ENCODE measurements around the gene DNAJC17.

DNA sequence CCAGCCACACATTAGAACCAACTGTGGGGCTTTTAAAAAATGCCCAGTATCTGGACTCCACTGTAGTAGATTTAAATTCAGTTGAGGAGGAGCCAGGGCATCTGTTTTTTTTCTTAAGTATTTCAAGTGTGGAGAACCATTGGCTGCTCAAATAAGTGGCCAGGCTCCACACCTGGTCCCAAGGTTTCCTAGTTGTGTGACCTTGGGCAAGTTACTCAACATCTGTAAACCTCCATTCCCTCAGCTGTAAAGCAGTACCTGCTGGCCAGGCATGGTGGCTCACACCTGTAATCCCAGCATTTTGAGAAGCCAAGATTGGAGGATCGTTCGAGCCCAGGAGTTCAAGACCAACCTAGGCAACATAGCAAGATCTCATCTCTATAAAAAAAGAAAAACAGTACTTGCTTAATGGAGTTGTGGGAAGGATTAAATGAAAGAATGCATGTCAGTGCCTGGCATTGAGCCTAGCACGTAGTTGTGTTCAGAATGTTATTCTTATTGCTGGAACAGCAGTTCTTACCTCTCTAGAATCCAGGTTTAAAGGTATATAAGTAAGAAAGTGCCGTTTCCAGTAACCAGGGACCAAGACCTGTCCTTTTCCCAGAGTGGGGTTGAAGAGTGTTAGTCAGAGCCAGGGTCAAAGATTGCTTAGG lies 19.3 kb upstream of the DNAJC17 start:
- TF ChIP-seq, protein P1, sequence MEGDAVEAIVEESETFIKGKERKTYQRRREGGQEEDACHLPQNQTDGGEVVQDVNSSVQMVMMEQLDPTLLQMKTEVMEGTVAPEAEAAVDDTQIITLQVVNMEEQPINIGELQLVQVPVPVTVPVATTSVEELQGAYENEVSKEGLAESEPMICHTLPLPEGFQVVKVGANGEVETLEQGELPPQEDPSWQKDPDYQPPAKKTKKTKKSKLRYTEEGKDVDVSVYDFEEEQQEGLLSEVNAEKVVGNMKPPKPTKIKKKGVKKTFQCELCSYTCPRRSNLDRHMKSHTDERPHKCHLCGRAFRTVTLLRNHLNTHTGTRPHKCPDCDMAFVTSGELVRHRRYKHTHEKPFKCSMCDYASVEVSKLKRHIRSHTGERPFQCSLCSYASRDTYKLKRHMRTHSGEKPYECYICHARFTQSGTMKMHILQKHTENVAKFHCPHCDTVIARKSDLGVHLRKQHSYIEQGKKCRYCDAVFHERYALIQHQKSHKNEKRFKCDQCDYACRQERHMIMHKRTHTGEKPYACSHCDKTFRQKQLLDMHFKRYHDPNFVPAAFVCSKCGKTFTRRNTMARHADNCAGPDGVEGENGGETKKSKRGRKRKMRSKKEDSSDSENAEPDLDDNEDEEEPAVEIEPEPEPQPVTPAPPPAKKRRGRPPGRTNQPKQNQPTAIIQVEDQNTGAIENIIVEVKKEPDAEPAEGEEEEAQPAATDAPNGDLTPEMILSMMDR (conservative IDR thresholded peaks at IDR 0.05; ENCODE audit: low read length), result no peak
- TF ChIP-seq EZH2phosphoT487 (IDR thresholded peaks at IDR 0.05; ENCODE audit: borderline replicate concordance, low read depth, low read length), result no peak

All from OCI-LY7 (cell line).